ENCODE data around the gene ADGRG3. TPM values are rescaled to one million over a fixed set of nuclear protein-coding genes. Genes with fewer than 3 reads are reported as not detected.

The ADGRG3 gene
- total RNA-seq, 3 donors from 2014 or later (not counting 1 experiment from before 2014, with no cell fraction given), result 16.6 to 57.3 (median 20.7) TPM

GRCh38 chr16:57644383-57645014 lies 23.6 kb upstream of the ADGRG3 start:
- Mint-ChIP-seq H3K27me3 (ENCODE audit: low read depth in 2 of 2) (no peaks in the 10 kb centered on the region), H3K27ac (no peak overlapping the region), H3K4me3 (no peak overlapping the region), H3K4me1 (peaks cover 32 to 56% of the 10 kb centered on the region in 2 donors), H3K9me3 (no peaks in the 10 kb centered on the region), H3K36me3 (no peaks in the 10 kb centered on the region)
- Histone ChIP-seq H3K4me1 (ENCODE audit: control insufficient read depth, insufficient read depth, low read length) (peaks cover 64% of the 10 kb centered on the region), H3K27me3 (ENCODE audit: control insufficient read depth, insufficient read depth, low read length) (no peaks in the 10 kb centered on the region), H3K4me3 (ENCODE audit: low read length) (no peak overlapping the region), H3K27ac (ENCODE audit: low read length) (no peak overlapping the region), H3K36me3 (ENCODE audit: control insufficient read depth, insufficient read depth, low read length) (no peaks in the 10 kb centered on the region), H3K9me3 (ENCODE audit: control insufficient read depth, insufficient read depth, low read length) (no peaks in the 10 kb centered on the region)
- DNase-seq (no peak), ATAC-seq (no peak)
- TF ChIP-seq, protein P1, sequence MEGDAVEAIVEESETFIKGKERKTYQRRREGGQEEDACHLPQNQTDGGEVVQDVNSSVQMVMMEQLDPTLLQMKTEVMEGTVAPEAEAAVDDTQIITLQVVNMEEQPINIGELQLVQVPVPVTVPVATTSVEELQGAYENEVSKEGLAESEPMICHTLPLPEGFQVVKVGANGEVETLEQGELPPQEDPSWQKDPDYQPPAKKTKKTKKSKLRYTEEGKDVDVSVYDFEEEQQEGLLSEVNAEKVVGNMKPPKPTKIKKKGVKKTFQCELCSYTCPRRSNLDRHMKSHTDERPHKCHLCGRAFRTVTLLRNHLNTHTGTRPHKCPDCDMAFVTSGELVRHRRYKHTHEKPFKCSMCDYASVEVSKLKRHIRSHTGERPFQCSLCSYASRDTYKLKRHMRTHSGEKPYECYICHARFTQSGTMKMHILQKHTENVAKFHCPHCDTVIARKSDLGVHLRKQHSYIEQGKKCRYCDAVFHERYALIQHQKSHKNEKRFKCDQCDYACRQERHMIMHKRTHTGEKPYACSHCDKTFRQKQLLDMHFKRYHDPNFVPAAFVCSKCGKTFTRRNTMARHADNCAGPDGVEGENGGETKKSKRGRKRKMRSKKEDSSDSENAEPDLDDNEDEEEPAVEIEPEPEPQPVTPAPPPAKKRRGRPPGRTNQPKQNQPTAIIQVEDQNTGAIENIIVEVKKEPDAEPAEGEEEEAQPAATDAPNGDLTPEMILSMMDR (IDR thresholded peaks at IDR 0.05), result no peak
- WGBS (ENCODE audit: insufficient coverage), result 82% methylated on average over 11 of the region's 11 CpGs
- intact Hi-C loops (cut with micrococcal nuclease), result loop anchor here (5.0 kb wide), 1 partner anchor 112 kb away; no protein-coding TSS in a partner anchor

DNA sequence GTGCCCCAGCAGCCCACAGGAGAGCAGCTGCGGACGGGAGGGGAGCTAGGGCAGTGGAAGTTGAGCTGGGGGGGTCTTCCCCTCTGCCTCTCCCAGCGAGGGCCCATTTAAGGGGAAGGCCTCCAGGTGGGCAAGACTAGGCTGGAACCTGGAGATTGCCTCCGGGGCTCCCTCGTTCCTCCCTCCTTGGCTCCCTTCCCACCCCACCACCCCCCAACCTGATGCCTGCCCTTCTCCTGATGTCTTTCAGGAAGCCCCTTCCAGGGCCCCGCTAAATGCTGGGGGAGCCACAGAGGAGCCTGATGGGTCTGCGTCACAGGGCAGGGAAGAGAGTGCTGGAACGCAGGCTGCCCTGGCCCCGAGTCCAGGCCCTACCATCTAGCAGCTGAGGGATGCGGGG lies 22.9 kb upstream of the ADGRG3 start:
- no peaks in the 10 kb centered on the region for H3K36me3 Mint-ChIP-seq
- ATAC-seq (no peak), DNase-seq (no peak)
- H3K27me3 ChIP-seq (ENCODE audit: control insufficient read depth, insufficient read depth, low read length), result no peaks in the 10 kb centered on the region
- H3K27me3 Mint-ChIP-seq (ENCODE audit: low read depth in 2 of 2), result no peaks in the 10 kb centered on the region
- no peak overlapping the region for H3K4me3 Mint-ChIP-seq
- peaks cover 4% of the 10 kb centered on the region for H3K36me3 ChIP-seq (ENCODE audit: control insufficient read depth, insufficient read depth, low read length)
- intact Hi-C loops (cut with micrococcal nuclease), result loop anchor here (5.0 kb wide), 1 partner anchor 113 kb away; no protein-coding TSS in a partner anchor
- peaks cover 70% of the 10 kb centered on the region for H3K4me1 ChIP-seq (ENCODE audit: control insufficient read depth, insufficient read depth, low read length)
- 69% methylated on average over 10 of the region's 10 CpGs for WGBS (ENCODE audit: insufficient coverage)
- H3K9me3 ChIP-seq (ENCODE audit: control insufficient read depth, insufficient read depth, low read length), result no peaks in the 10 kb centered on the region
- TF ChIP-seq, protein P1 (IDR thresholded peaks at IDR 0.05), result no peak
- H3K4me1 Mint-ChIP-seq, result peaks cover 35 to 55% of the 10 kb centered on the region in 2 donors
- H3K27ac ChIP-seq (ENCODE audit: low read length), result no peak overlapping the region
- no peaks in the 10 kb centered on the region for H3K9me3 Mint-ChIP-seq
- peak overlapping the region; percentile 91 to 96 for H3K27ac Mint-ChIP-seq
- H3K4me3 ChIP-seq (ENCODE audit: low read length), result no peak overlapping the region

GRCh38 chr16:57645691-57646387 lies 22.3 kb upstream of the ADGRG3 start:
- TF ChIP-seq, protein P1 (IDR thresholded peaks at IDR 0.05), result no peak
- intact Hi-C loops (cut with micrococcal nuclease), result loop anchor here (2.0 to 5.0 kb wide), 2 partner anchors 114 to 165 kb away; no protein-coding TSS in a partner anchor
- H3K9me3 ChIP-seq (ENCODE audit: control insufficient read depth, insufficient read depth, low read length), result no peaks in the 10 kb centered on the region
- no peaks in the 10 kb centered on the region for H3K9me3 Mint-ChIP-seq
- peak overlapping the region; percentile 56 for H3K4me3 Mint-ChIP-seq
- H3K4me1 ChIP-seq (ENCODE audit: control insufficient read depth, insufficient read depth, low read length), result peaks cover 76% of the 10 kb centered on the region
- peaks cover 8% of the 10 kb centered on the region for H3K36me3 ChIP-seq (ENCODE audit: control insufficient read depth, insufficient read depth, low read length)
- no peaks in the 10 kb centered on the region for H3K27me3 ChIP-seq (ENCODE audit: control insufficient read depth, insufficient read depth, low read length)
- H3K27me3 Mint-ChIP-seq (ENCODE audit: low read depth in 2 of 2), result no peaks in the 10 kb centered on the region
- H3K27ac ChIP-seq (ENCODE audit: low read length), result peak overlapping the region; percentile 84
- ATAC-seq (no peak), DNase-seq (no peak)
- H3K27ac Mint-ChIP-seq, result peak overlapping the region; percentile 91 to 96
- H3K4me3 ChIP-seq (ENCODE audit: low read length), result no peak overlapping the region
- H3K4me1 Mint-ChIP-seq, result peaks cover 40 to 54% of the 10 kb centered on the region in 2 donors
- H3K36me3 Mint-ChIP-seq, result no peaks in the 10 kb centered on the region
- WGBS (ENCODE audit: insufficient coverage), result 81% methylated on average over 24 of the region's 24 CpGs

Data from natural killer cell (primary cell).